RWPE1 (cell line): Measurements from ENCODE around the gene MAST2.

Source experiments
- CTCF ChIA-PET: fragments of 350-600 bp; sonication (Branson Sonifier 250); formaldehyde crosslinking; extraction: SDS; loops from one replicate; lab custom pipeline; 2021; lab: Yijun Ruan, JAX
- POLR2A ChIA-PET: fragments of 400-600 bp; formaldehyde crosslinking; extraction: SDS; loops from one replicate; lab custom pipeline; 2020; ENCODE audit warnings: antibody characterized with exemption; ENCODE audit not compliant: low non-redundant PET; lab: Yijun Ruan, JAX
- DNase-seq: peaks from one replicate; pipeline ENCODE4 v3.0.0; 2012; ENCODE audit warnings: low spot score
- H3K27ac ChIP-seq: fragments of 450-650 bp; 2 replicates; pipeline ENCODE4 v1.5.1; 2017
- CTCF ChIP-seq: fragments of 450-650 bp; conservative IDR thresholded peaks from 2 replicates; pipeline ENCODE4 v1.5.1; 2017; ENCODE audit warnings: low read depth, mild to moderate bottlenecking

MAST2 gene

GRCh38 chr1:46030876-46031660 is 227.7 kb downstream of the MAST2 start:
- no peak for DNase-seq
- no peak overlapping the region for H3K27ac ChIP-seq
- ChIA-PET POLR2A (no interaction called here), CTCF (interaction anchor here (0.6 to 1.2 kb wide), 2 partner anchors 56 to 193 kb away, joined by 3 to 4 read pairs; no protein-coding TSS in a partner anchor)
- TF ChIP-seq CTCF = no peak

DNA sequence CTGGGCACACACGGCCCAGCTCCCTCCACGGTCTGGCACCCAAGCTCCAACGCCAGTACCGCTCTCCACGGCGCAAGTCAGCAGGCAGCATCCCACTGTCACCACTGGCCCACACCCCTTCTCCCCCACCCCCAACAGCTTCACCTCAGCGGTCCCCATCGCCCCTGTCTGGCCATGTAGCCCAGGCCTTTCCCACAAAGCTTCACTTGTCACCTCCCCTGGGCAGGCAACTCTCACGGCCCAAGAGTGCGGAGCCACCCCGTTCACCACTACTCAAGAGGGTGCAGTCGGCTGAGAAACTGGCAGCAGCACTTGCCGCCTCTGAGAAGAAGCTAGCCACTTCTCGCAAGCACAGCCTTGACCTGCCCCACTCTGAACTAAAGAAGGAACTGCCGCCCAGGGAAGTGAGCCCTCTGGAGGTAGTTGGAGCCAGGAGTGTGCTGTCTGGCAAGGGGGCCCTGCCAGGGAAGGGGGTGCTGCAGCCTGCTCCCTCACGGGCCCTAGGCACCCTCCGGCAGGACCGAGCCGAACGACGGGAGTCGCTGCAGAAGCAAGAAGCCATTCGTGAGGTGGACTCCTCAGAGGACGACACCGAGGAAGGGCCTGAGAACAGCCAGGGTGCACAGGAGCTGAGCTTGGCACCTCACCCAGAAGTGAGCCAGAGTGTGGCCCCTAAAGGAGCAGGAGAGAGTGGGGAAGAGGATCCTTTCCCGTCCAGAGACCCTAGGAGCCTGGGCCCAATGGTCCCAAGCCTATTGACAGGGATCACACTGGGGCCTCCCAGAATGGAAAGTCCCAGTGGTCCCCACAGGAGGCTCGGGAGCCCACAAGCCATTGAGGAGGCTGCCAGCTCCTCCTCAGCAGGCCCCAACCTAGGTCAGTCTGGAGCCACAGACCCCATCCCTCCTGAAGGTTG is 231.4 kb downstream of the MAST2 start:
- ChIA-PET POLR2A (no interaction called here), CTCF (interaction anchor here (0.6 to 2.0 kb wide), 3 partner anchors 186 to 505 kb away, joined by 3 to 9 read pairs (median 4); no protein-coding TSS in a partner anchor)
- TF ChIP-seq CTCF = no peak
- no peak for DNase-seq
- peak overlapping the region; percentile 25 for H3K27ac ChIP-seq

DNA sequence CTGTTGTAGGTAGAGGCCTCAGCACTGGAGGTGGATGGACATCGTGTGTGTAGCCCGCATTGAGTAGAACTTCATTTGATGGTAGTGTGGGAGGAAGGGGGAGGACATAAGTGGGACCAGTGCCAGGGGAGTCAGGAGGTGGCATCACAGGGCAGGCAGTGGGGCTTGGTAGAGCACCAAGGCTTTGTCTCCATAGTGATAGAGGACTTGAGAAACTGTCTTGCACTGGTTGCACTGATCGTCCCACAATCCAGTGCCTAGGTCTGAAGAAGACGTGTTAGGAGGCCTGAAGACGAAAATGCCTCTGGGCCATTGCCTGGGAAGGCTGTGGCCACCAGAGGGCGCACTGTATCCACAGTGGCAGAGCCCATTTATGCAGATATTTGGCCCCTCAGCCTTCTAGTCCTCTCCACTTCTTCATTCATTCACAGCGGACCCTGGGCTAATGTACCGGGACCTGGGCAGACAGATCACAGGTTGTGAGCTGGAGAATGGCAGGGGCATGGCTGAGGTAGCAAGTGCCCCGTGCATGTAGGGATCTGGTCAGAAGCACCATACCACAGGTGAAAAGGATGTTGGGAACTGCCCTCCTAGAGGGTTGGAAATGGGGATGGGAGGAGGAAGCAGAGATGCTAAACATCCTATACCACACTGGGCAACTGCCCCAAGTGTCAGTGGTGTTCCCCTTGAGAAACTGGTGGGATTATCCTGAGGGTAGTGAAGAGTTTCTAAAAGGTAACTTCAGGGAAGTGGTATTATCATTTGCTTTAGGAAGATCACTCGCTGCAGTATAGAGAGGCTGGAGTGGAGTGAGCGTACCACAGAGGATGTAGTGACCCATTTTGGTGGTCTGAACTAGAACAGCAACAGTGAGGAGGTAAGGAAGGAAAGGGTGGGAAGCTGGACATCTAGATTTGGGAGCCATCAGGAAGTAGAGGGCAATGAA is 233.8 kb downstream of the MAST2 start:
- CTCF ChIA-PET = interaction anchor here (0.6 to 2.0 kb wide), 9 partner anchors 10 to 225 kb away, joined by 3 to 9 read pairs (median 3); no protein-coding TSS in a partner anchor
- DNase-seq = peak; percentile 77
- POLR2A ChIA-PET = no interaction called here
- no peak overlapping the region for H3K27ac ChIP-seq
- TF ChIP-seq CTCF = peak; percentile 90

GRCh38 chr1:46039571-46040052 is 236.2 kb downstream of the MAST2 start:
- POLR2A ChIA-PET = interaction anchor here (0.7 kb wide), 1 partner anchor 135 kb away, joined by 3 read pairs; the partner anchor contains the start of gene TSPAN1
- CTCF ChIA-PET = interaction anchor here (0.6 to 0.9 kb wide), 2 partner anchors 155 to 184 kb away, joined by 3 to 5 read pairs; no protein-coding TSS in a partner anchor
- DNase-seq = no peak
- no peak overlapping the region for H3K27ac ChIP-seq
- no peak for TF ChIP-seq CTCF

DNA sequence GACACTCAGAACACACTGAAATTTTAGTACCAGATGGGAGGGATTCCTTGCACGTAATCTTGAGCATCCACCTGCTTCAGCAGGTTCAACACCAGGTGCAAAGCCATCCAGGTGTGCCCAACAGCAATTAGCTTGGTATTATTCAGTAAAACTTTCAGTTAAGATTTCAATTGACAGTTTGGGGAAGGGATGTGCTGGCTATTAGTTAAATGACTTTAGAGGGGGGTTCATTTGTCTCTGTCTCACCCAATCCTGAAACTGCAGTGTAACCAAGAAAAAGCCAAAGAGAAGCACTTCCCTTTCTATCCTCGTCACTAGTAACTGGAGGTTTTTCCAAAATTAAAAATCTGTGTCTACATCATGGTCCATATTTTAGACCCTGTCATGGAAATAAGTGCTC is 238.1 kb downstream of the MAST2 start:
- POLR2A ChIA-PET = interaction anchor here (0.6 kb wide), 1 partner anchor 203 kb away, joined by 5 read pairs; no protein-coding TSS in a partner anchor
- TF ChIP-seq CTCF = no peak
- no peak for DNase-seq
- H3K27ac ChIP-seq = no peak overlapping the region
- CTCF ChIA-PET = interaction anchor here (0.6 to 0.9 kb wide), 2 partner anchors 139 to 182 kb away, joined by 4 to 7 read pairs; no protein-coding TSS in a partner anchor
